Endodermal cell (in vitro differentiated cells): Measurements from ENCODE around the gene RAD9B. TPM values are rescaled to one million over a fixed set of nuclear protein-coding genes. Genes with fewer than 3 reads are reported as not detected.
A peak's percentile ranks its signal among the peaks of the same experiment; 100 is the strongest.

Experiments used
- DNase-seq: peaks from one replicate; pipeline ENCODE4 v3.0.0-alpha.2; 2017
- H3K27ac ChIP-seq: 2 replicates; pipeline ENCODE4 v1.5.1; 2013; ENCODE audit warnings: mild to moderate bottlenecking, low read depth, low read length, moderate library complexity
- H3K27me3 ChIP-seq: 2 replicates; pipeline ENCODE4 v1.6.1; 2013; ENCODE audit warnings: mild to moderate bottlenecking, low read length, moderate library complexity; ENCODE audit not compliant: insufficient read depth, control insufficient read depth, poor library complexity, severe bottlenecking
- H3K36me3 ChIP-seq: 2 replicates; pipeline ENCODE4 v1.7.0; 2013; ENCODE audit warnings: mild to moderate bottlenecking, low read length, moderate library complexity; ENCODE audit not compliant: control insufficient read depth, insufficient read depth
- H3K4me1 ChIP-seq: one replicate; pipeline ENCODE4 v1.7.0; 2013; ENCODE audit warnings: low read length; ENCODE audit not compliant: control insufficient read depth, insufficient read depth
- H3K4me3 ChIP-seq: 2 replicates; pipeline ENCODE4 v1.5.1; 2013; ENCODE audit warnings: mild to moderate bottlenecking, low read length, moderate library complexity
- H3K9ac ChIP-seq: 2 replicates; pipeline ENCODE4 v1.6.1; 2013; ENCODE audit warnings: mild to moderate bottlenecking, low read length, moderate library complexity; ENCODE audit not compliant: poor library complexity, severe bottlenecking; ENCODE audit errors: extremely low read depth
- H3K9me3 ChIP-seq: 2 replicates; pipeline ENCODE4 v1.6.1; 2013; ENCODE audit warnings: mild to moderate bottlenecking, low read length, moderate library complexity; ENCODE audit not compliant: control insufficient read depth
- H3K27ac Mint-ChIP-seq: 2 replicates; pipeline ENCODE4 v1.8.0; 2020; ENCODE audit warnings: mixed read lengths
- H3K27me3 Mint-ChIP-seq: 2 replicates; pipeline ENCODE4 v1.8.0; 2021; ENCODE audit warnings: mild to moderate bottlenecking, mixed read lengths; ENCODE audit not compliant: insufficient read depth
- H3K36me3 Mint-ChIP-seq: 2 replicates; pipeline ENCODE4 v1.8.0; 2020; ENCODE audit warnings: low read depth, mixed read lengths
- H3K4me1 Mint-ChIP-seq: 2 replicates; pipeline ENCODE4 v1.8.0; 2020; ENCODE audit warnings: mixed read lengths
- H3K4me3 Mint-ChIP-seq: 2 replicates; pipeline ENCODE4 v1.8.0; 2020; ENCODE audit warnings: mild to moderate bottlenecking, moderate library complexity, mixed read lengths
- H3K9me3 Mint-ChIP-seq: 2 replicates; pipeline ENCODE4 v1.8.0; 2020; ENCODE audit warnings: mild to moderate bottlenecking, mixed read lengths
- WGBS, 2 experiments: methylation state at CpG; one replicate each; pipeline versions ENCODE4 v1.1.5 to v1.1.7; 2013; ENCODE audit warnings: missing lambda C conversion rate in 2 of 2, mixed read lengths in 1 of 2; ENCODE audit not compliant: insufficient coverage in 1 of 2, insufficient read length in 1 of 2; 5-methylcytosine and 5-hydroxymethylcytosine counted together
- total RNA-seq, 2 donors: library from RNA; stranded (reverse); fragmentation: NEBNext Ultra II Directional in 1 of 2; extraction: Animal tissue kit (Norgen Biotek cat#: 25700) in 1 of 2; gene quantifications; 2 replicates in 1 of 2; 3 replicates in 1 of 2; pipeline ENCODE4 v1.2.1, GENCODE V29; 2021
- TF ChIP-seq, protein P1 (sequence below): fragments of 200-600 bp; sonication (generic); conservative IDR thresholded peaks from 2 replicates; pipeline ENCODE4 v1.5.0; 2021; ENCODE audit warnings: antibody characterized with exemption, mild to moderate bottlenecking

The RAD9B gene
- total RNA-seq, 2 donors from 2014 or later: 0.29 to 0.31 TPM

- H3K27ac ChIP-seq: peak within 1 kb of the TSS; percentile 94
- Mint-ChIP-seq H3K27ac (peak within 1 kb of the TSS; percentile 100), H3K4me3 (peak within 1 kb of the TSS; percentile 98), H3K36me3 (peaks cover 13% of the 10 kb centered on the region), H3K27me3 (no peaks in the 10 kb centered on the region), H3K9me3 (no peaks in the 10 kb centered on the region), H3K4me1 (peaks cover 16% of the 10 kb centered on the region)
- 0% methylated on average over 30 to 78 of the region's 78 CpGs for WGBS, 2 experiments
- H3K9ac ChIP-seq: peak within 1 kb of the TSS; percentile 95
- H3K9me3 ChIP-seq: no peaks in the 10 kb centered on the region
- peaks cover 2% of the 10 kb centered on the region for H3K4me1 ChIP-seq
- peak within 1 kb of the TSS; percentile 94 for H3K4me3 ChIP-seq
- DNase-seq: peak; percentile 100
- peaks cover 19% of the 10 kb centered on the region for H3K36me3 ChIP-seq
- no peaks in the 10 kb centered on the region for H3K27me3 ChIP-seq
- TF ChIP-seq, protein P1, sequence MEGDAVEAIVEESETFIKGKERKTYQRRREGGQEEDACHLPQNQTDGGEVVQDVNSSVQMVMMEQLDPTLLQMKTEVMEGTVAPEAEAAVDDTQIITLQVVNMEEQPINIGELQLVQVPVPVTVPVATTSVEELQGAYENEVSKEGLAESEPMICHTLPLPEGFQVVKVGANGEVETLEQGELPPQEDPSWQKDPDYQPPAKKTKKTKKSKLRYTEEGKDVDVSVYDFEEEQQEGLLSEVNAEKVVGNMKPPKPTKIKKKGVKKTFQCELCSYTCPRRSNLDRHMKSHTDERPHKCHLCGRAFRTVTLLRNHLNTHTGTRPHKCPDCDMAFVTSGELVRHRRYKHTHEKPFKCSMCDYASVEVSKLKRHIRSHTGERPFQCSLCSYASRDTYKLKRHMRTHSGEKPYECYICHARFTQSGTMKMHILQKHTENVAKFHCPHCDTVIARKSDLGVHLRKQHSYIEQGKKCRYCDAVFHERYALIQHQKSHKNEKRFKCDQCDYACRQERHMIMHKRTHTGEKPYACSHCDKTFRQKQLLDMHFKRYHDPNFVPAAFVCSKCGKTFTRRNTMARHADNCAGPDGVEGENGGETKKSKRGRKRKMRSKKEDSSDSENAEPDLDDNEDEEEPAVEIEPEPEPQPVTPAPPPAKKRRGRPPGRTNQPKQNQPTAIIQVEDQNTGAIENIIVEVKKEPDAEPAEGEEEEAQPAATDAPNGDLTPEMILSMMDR: no peak
Observed at GRCh38 chr12:110468214-110469048, 33.7 kb upstream of the RAD9B start, which contains the start of the genes FAM216A and GPN3. Gene FAM216A (plus strand): TSS chr12:110468845. CDS start chr12:110468876, 31 bp downstream. Gene GPN3 (minus strand): TSS chr12:110468257. CDS start chr12:110468203, 54 bp downstream.

DNA sequence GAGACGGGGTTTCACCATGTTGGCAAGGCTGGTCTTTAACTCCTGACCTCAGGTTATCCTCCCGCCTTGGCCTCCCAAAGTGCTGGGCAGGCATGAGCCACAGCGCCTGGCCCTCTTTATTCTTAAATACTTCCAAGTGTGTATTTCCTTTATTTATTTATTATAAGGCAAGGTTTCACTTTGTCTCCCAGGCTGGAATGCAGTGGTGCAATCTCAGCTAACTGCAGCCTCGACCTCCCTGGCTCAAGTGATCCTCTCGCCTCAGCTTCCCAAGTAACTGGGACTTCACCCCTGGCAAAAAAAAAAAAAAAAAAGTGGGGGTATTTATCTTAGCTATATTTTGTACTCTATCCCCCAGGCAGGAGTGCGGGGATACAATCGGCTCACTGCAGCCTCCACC lies 26.7 kb upstream of the RAD9B start:
- Histone ChIP-seq H3K9ac (no peak overlapping the region), H3K9me3 (no peaks in the 10 kb centered on the region), H3K27ac (no peak overlapping the region), H3K4me3 (no peak overlapping the region), H3K4me1 (no peaks in the 10 kb centered on the region), H3K27me3 (no peaks in the 10 kb centered on the region), H3K36me3 (peaks cover 1% of the 10 kb centered on the region)
- Mint-ChIP-seq H3K4me3 (no peak overlapping the region), H3K9me3 (no peaks in the 10 kb centered on the region), H3K27me3 (no peaks in the 10 kb centered on the region), H3K27ac (no peak overlapping the region), H3K36me3 (peaks cover 3% of the 10 kb centered on the region), H3K4me1 (peaks cover 2% of the 10 kb centered on the region)
- DNase-seq: no peak
- WGBS, 2 experiments: 95 to 100% methylated on average over 3 to 7 of the region's 7 CpGs
- TF ChIP-seq, protein P1: no peak

- Mint-ChIP-seq H3K36me3 (peaks cover 22% of the 10 kb centered on the region), H3K4me1 (no peaks in the 10 kb centered on the region), H3K4me3 (no peak overlapping the region), H3K27me3 (peaks cover 19% of the 10 kb centered on the region), H3K9me3 (peaks cover 12% of the 10 kb centered on the region), H3K27ac (peak overlapping the region; percentile 37)
- Histone ChIP-seq H3K36me3 (peaks cover 35% of the 10 kb centered on the region), H3K4me1 (no peaks in the 10 kb centered on the region), H3K9ac (no peak overlapping the region), H3K4me3 (no peak overlapping the region), H3K27ac (no peak overlapping the region), H3K9me3 (peaks cover 7% of the 10 kb centered on the region), H3K27me3 (no peaks in the 10 kb centered on the region)
- DNase-seq: no peak
- 94 to 100% methylated on average over 3 to 4 of the region's 4 CpGs for WGBS, 2 experiments
- TF ChIP-seq, protein P1: no peak
Observed at GRCh38 chr12:110498984-110499706, 3.0 kb upstream of the RAD9B start.
